Transverse colon (tissue), 4 donors: ENCODE data around the gene DNAJC22. TPM values are rescaled to one million over a fixed set of nuclear protein-coding genes. Genes with fewer than 3 reads are reported as not detected.

Experiments
- DNase-seq: peaks from one replicate; pipeline ENCODE4 v3.0.0-alpha.2; 2019
- H3K27ac ChIP-seq, 4 donors: fragments of 200-600 bp; sonication (generic); 2 replicates each; pipeline ENCODE4 v1.5.1; 2016 to 2018; ENCODE audit warnings: inconsistent platforms in 4 of 4
- H3K27me3 ChIP-seq: fragments of 200-600 bp; sonication (generic); 2 replicates; pipeline ENCODE4 v1.5.1; 2017; ENCODE audit warnings: inconsistent platforms
- H3K36me3 ChIP-seq, 4 donors: fragments of 200-600 bp; sonication (generic); 2 replicates each; pipeline ENCODE4 v1.5.1; 2017 to 2019; ENCODE audit warnings: inconsistent platforms in 4 of 4
- H3K4me1 ChIP-seq, 4 donors: fragments of 200-600 bp; sonication (generic); 2 replicates each; pipeline ENCODE4 v1.5.1; 2017 to 2020; ENCODE audit warnings: inconsistent platforms in 4 of 4
- H3K4me3 ChIP-seq, 4 donors: fragments of 200-600 bp; sonication (generic); 1 replicate in 1 of 4; 2 replicates in 3 of 4; pipeline versions ENCODE4 v1.5.1 to v1.6.1; 2017 to 2019; ENCODE audit warnings: inconsistent platforms in 4 of 4
- H3K9me3 ChIP-seq, 2 donors: fragments of 200-600 bp; sonication (generic); 2 replicates each; pipeline ENCODE4 v1.5.1; 2017 to 2019; ENCODE audit warnings: inconsistent platforms in 2 of 2
- EP300 ChIP-seq: sonication (generic); formaldehyde crosslinking; IDR thresholded peaks from one replicate; pipeline ENCODE4 v1.6.1; 2017; ENCODE audit warnings: antibody characterized with exemption, low read depth
- POLR2A ChIP-seq: fragments of 450-650 bp; IDR thresholded peaks from one replicate; pipeline ENCODE4 v1.6.1; 2016; ENCODE audit warnings: antibody characterized with exemption, mild to moderate bottlenecking, moderate library complexity
- POLR2AphosphoS5 ChIP-seq, 3 donors: sonication (generic); formaldehyde crosslinking; IDR thresholded peaks; one replicate each; pipeline ENCODE4 v1.6.1; 2016; ENCODE audit warnings: antibody characterized with exemption in 3 of 3
- WGBS, 2 donors: methylation state at CpG; one replicate each; pipeline ENCODE4 v1.1.5; 2018; ENCODE audit warnings: low coverage in 1 of 2; 5-methylcytosine and 5-hydroxymethylcytosine counted together
- in situ Hi-C, 4 donors: fragments of 200-750 bp; cut with MboI; loops; one replicate each; pipeline versions ENCODE4 v1.15.0 to v1.15.1; 2017; ENCODE audit warnings: low sequenced_read_pairs in 3 of 4, low pct_ligation_motif_present in 1 of 4, low pct_unique_long_range_greater_than_20kb in 1 of 4
- intact Hi-C: fragments of 100-400 bp; cut with DNase I; formaldehyde crosslinking; loops from one replicate; pipeline ENCODE4 v1.15.1; 2023; ENCODE audit warnings: low total_unique reads
- total RNA-seq, 4 donors: library from RNA; depleted of rRNA; stranded (reverse); fragments of >200 nt; gene quantifications; one replicate each; pipeline ENCODE4 v1.1.0, GENCODE V29; 2016
- TF ChIP-seq, protein P1 (sequence below), 5 experiments: fragments of 200-600 bp in 3 of 5; fragments of 450-650 bp in 2 of 5; sonication (generic) in 3 of 5; IDR thresholded peaks; 1 replicate in 2 of 5; 2 replicates in 3 of 5; pipeline ENCODE4 v1.5.1; 2016 to 2017; ENCODE audit warnings: antibody characterized with exemption in 5 of 5, inconsistent platforms in 3 of 5, mild to moderate bottlenecking in 2 of 5, moderate library complexity in 1 of 5

The DNAJC22 gene
- total RNA-seq, 4 donors from 2014 or later = 25.4 to 43.8 (median 39.2) TPM

DNA sequence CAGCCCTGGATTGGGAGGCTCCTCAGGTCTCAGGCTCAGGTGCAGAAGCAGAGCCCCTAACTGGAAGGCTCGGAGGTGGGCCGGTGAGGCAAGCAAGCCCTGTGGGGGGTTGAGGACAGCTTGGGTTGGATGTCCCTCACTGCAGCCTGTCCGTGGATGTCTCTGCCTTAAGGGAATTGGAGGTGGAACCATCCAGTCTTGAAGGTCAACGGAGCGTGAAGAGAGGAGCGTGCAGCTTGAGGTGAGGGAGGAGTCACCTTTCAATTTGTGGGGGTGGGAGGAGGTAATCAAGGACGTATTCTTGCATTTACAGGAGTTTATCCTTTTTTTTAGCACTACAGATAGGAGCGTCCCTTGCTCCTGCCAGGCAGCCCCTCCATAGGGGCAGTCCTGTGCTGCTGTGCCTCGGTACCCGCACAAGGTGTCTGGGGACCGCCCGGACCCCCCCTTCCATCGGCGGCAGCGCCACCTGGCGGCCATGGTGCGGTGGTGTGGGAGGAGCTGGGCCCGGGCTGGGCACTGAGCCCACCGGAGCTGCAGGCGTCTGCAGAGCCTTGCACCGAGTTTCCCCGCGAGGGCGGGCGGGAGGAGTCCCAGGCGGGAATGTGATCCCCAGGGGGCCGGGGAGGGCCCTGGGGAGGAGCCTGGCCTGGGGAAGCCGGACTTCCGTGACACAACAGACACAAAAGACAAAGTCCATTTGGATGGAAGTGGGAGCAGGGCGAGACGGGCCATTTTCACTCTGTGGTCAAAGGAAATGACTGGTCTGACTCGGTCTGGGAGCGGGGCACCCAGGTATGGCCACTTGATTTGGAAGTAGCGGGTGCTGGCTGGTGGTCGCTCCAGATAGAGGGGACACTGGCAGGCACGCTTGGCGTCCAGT lies 864 bp downstream of the DNAJC22 start:
- WGBS, 2 donors = 6% methylated on average over 35 of the region's 37 CpGs; no CpG with 5 or more reads in 1 of the 2 donors
- in situ Hi-C loops (loop anchor here in 1 of 4 donors (10.0 kb wide), 1 partner anchor 167 kb away; no protein-coding TSS in a partner anchor), intact Hi-C loops (loop anchor here (5.0 kb wide), 1 partner anchor 170 kb away; no protein-coding TSS in a partner anchor)
- peak overlapping the region in 3 of 4 donors; percentile 25 to 52 (median 26) for H3K4me3 ChIP-seq
- no peaks in the 10 kb centered on the region for H3K36me3 ChIP-seq
- TF ChIP-seq, protein P1, sequence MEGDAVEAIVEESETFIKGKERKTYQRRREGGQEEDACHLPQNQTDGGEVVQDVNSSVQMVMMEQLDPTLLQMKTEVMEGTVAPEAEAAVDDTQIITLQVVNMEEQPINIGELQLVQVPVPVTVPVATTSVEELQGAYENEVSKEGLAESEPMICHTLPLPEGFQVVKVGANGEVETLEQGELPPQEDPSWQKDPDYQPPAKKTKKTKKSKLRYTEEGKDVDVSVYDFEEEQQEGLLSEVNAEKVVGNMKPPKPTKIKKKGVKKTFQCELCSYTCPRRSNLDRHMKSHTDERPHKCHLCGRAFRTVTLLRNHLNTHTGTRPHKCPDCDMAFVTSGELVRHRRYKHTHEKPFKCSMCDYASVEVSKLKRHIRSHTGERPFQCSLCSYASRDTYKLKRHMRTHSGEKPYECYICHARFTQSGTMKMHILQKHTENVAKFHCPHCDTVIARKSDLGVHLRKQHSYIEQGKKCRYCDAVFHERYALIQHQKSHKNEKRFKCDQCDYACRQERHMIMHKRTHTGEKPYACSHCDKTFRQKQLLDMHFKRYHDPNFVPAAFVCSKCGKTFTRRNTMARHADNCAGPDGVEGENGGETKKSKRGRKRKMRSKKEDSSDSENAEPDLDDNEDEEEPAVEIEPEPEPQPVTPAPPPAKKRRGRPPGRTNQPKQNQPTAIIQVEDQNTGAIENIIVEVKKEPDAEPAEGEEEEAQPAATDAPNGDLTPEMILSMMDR (IDR thresholded peaks at IDR 0.05) = peak; percentile 93 to 97 (median 97)
- TF ChIP-seq POLR2A (peak; percentile 78), POLR2AphosphoS5 (IDR thresholded peaks at IDR 0.05) (peak; percentile 62 to 89 (median 85)), EP300 (no peak)
- peaks cover 85% of the 10 kb centered on the region for H3K27me3 ChIP-seq
- H3K27ac ChIP-seq = peak overlapping the region; percentile 24 to 44 (median 36)
- H3K4me1 ChIP-seq = peaks cover 38 to 62% (median 44%) of the 10 kb centered on the region in 4 donors
- DNase-seq = peak; percentile 91
- H3K9me3 ChIP-seq = no peaks in the 10 kb centered on the region

DNA sequence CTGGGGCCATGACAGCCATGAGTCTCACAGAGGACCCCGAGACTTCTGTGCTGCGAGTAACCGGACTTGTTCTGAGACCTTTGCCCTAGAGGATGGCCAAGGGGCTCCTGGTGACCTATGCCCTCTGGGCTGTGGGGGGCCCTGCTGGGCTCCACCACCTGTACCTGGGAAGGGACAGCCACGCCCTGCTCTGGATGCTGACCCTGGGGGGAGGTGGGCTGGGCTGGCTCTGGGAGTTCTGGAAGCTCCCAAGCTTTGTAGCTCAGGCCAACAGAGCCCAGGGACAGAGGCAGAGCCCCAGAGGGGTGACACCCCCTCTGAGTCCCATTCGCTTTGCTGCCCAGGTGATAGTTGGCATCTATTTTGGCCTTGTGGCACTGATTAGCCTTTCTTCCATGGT lies 2.1 kb downstream of the DNAJC22 start:
- 91% methylated on average over 5 of the region's 5 CpGs; no CpG with 5 or more reads in 1 of the 2 donors for WGBS, 2 donors
- Histone ChIP-seq H3K27me3 (peaks cover 82% of the 10 kb centered on the region), H3K36me3 (no peaks in the 10 kb centered on the region), H3K4me3 (peak overlapping the region in 1 of 4 donors; percentile 52), H3K27ac (no peak overlapping the region), H3K4me1 (peaks cover 29 to 51% (median 36%) of the 10 kb centered on the region in 4 donors), H3K9me3 (no peaks in the 10 kb centered on the region)
- intact Hi-C loops = loop anchor here (5.0 kb wide), 1 partner anchor 169 kb away; no protein-coding TSS in a partner anchor
- in situ Hi-C loops = loop anchor here in 1 of 4 donors (10.0 kb wide), 1 partner anchor 166 kb away; no protein-coding TSS in a partner anchor
- TF ChIP-seq POLR2A = no peak
- no peak for TF ChIP-seq POLR2AphosphoS5 (IDR thresholded peaks at IDR 0.05)
- no peak for DNase-seq

DNA sequence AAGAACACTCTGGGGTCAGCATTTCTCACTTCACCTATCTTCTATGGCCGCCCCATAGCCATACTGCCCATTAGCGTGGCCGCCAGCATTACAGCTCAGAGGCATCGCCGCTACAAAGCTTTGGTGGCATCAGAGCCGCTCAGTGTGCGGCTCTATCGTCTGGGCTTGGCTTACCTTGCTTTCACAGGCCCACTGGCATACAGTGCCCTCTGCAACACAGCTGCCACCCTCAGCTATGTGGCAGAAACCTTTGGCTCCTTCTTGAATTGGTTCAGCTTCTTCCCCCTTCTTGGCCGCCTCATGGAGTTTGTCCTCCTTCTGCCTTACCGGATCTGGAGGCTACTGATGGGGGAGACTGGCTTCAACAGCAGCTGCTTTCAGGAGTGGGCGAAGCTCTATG lies 2.6 kb downstream of the DNAJC22 start:
- intact Hi-C loops = loop anchor here (5.0 kb wide), 1 partner anchor 168 kb away; no protein-coding TSS in a partner anchor
- TF ChIP-seq EP300 (no peak), POLR2A (no peak), POLR2AphosphoS5 (IDR thresholded peaks at IDR 0.05) (no peak)
- TF ChIP-seq, protein P1 (IDR thresholded peaks at IDR 0.05) = no peak
- Histone ChIP-seq H3K9me3 (no peaks in the 10 kb centered on the region), H3K36me3 (no peaks in the 10 kb centered on the region), H3K27me3 (peaks cover 77% of the 10 kb centered on the region), H3K4me1 (peaks cover 29 to 47% (median 36%) of the 10 kb centered on the region in 4 donors), H3K27ac (no peak overlapping the region), H3K4me3 (no peak overlapping the region)
- DNase-seq = no peak
- in situ Hi-C loops = loop anchor here in 1 of 4 donors (10.0 kb wide), 1 partner anchor 166 kb away; no protein-coding TSS in a partner anchor
- WGBS, 2 donors = 93% methylated on average over 11 of the region's 11 CpGs; no CpG with 5 or more reads in 1 of the 2 donors

DNA sequence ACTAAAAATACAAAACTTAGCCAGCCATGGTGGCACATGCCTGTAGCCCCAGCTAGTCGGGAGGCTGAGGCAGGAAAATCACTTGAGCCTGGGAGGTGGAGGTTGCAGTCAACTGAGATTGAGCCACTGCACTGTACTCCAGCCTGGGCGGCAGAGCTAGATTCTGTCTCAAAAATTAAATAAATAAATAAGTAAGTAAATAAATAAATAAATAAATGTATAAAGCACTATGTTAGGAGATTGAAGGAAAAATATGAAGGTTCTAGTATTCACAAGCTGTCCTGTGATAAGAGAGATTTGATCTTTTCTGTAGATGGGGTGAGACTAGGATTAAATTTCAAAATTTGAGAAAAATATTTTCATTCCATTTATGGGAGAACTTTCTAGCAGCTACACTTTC lies 5.7 kb downstream of the DNAJC22 start:
- 87 to 100% methylated on average over 1 to 2 of the region's 2 CpGs for WGBS, 2 donors
- Histone ChIP-seq H3K36me3 (no peaks in the 10 kb centered on the region), H3K27ac (no peak overlapping the region), H3K27me3 (peaks cover 46% of the 10 kb centered on the region), H3K9me3 (no peaks in the 10 kb centered on the region), H3K4me1 (peaks cover 4 to 22% (median 12%) of the 10 kb centered on the region in 4 donors), H3K4me3 (no peak overlapping the region)
- intact Hi-C loops (no loop called here), in situ Hi-C loops (loop anchor here in 1 of 4 donors (5.0 kb wide), 1 partner anchor 165 kb away; no protein-coding TSS in a partner anchor)
- TF ChIP-seq EP300 = no peak
- TF ChIP-seq POLR2A = no peak
- TF ChIP-seq, protein P1 (IDR thresholded peaks at IDR 0.05) = no peak
- TF ChIP-seq POLR2AphosphoS5 (IDR thresholded peaks at IDR 0.05) = no peak
- DNase-seq = no peak
